ENCODE measurements around the gene ART5. TPM values are rescaled to one million over a fixed set of nuclear protein-coding genes. Genes with fewer than 3 reads are reported as not detected.

The ART5 gene
- total and polyA plus RNA-seq, 9 of the 15 experiments (the other 6 are each of a cell fraction or from before 2014, with no cell fraction given): 0.08 to 0.59 (median 0.33) TPM

DNA sequence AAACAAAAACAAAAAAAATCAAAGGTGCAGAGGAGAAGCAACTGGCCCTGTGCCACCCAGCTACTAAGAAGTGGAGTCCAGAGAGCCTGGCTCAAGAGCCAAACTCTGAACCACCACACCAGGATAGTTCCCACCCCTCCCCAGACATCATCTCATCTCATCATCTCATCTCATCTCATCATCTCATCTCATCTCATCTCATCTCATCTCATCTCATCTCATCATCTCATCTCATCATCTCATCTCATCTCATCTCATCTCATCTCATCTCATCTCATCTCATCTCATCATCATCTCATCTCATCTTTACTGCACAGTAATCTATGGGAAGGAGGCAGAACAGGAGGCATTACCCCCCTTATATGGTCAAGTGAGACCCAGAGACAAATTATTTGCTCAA lies 21.1 kb upstream of the ART5 start (continued):
- TF ChIP-seq TCF3 (CRISPR knock-in tag; IDR thresholded peaks at IDR 0.05): no peak

DNA sequence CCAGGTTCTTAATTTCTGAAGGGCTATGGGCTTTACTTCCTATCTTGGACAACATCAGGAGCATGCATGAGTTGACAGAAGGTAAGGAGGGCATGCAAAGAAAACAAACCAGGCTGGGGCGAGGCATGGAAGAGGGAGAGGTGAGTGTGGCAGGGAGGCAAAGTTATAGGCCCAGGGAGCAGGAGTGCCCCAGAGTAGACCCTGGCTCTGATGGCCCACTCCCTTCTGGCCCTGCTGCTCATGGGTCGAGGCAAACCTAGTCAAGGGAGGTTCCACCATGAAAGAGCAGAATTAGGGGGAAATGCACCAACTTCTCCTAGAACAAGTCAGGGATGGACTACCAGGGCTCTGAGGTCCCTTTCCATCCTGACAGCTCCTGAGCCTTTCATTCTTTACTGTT lies 19.2 kb upstream of the ART5 start:
- Histone ChIP-seq H4K20me1 (replicated peaks; ENCODE audit: control insufficient read depth, insufficient read depth, low read length) (peaks cover 7% of the 10 kb centered on the region; the same call in 1 of the 2 replicates), H3K27ac (ENCODE audit: extremely low read depth, low read depth, low read length) (no peak overlapping the region), H3K36me3 (ENCODE audit: control insufficient read depth, insufficient read depth, low read length) (peaks cover 5% of the 10 kb centered on the region; the same call in 1 of the 3 replicates), H3K9me3 (replicated peaks; ENCODE audit: control insufficient read depth, insufficient read depth, low read depth, low read length) (no peaks in the 10 kb centered on the region), H3K27me3 (ENCODE audit: control insufficient read depth in 2 of 2, insufficient read depth in 2 of 2, low read length in 2 of 2) (peaks cover 25 to 33% of the 10 kb centered on the region in 2 experiments), H3K9me1 (ENCODE audit: control insufficient read depth, insufficient read depth, low read length) (no peaks in the 10 kb centered on the region), H3K9ac (ENCODE audit: insufficient read depth in 1 of 2, low read depth in 2 of 2, low read length in 2 of 2) (no peak overlapping the region), H3K4me1 (replicated peaks in 1 of 2; ENCODE audit: control insufficient read depth in 2 of 2, insufficient read depth in 2 of 2, low read length in 2 of 2) (peaks cover 0 to 8% of the 10 kb centered on the region in 2 experiments; a peak in 2 of 5 replicates), H3K4me2 (ENCODE audit: insufficient read depth, low read length) (no peak overlapping the region), H3K4me3 (no peak overlapping the region), H3K79me2 (ENCODE audit: control insufficient read depth, insufficient read depth, low read length) (no peaks in the 10 kb centered on the region), H2AFZ (ENCODE audit: low read depth, low read length) (no peak overlapping the region)
- TF ChIP-seq NELFE (IDR thresholded peaks at IDR 0.05; ENCODE audit: insufficient read depth, insufficient read length) (no peak), ZNF253 (CRISPR knock-in tag; conservative IDR thresholded peaks at IDR 0.05) (no peak), PHF8 (IDR thresholded peaks at IDR 0.05; ENCODE audit: borderline replicate concordance, low read length) (no peak)
- TF ChIP-seq, protein P1, sequence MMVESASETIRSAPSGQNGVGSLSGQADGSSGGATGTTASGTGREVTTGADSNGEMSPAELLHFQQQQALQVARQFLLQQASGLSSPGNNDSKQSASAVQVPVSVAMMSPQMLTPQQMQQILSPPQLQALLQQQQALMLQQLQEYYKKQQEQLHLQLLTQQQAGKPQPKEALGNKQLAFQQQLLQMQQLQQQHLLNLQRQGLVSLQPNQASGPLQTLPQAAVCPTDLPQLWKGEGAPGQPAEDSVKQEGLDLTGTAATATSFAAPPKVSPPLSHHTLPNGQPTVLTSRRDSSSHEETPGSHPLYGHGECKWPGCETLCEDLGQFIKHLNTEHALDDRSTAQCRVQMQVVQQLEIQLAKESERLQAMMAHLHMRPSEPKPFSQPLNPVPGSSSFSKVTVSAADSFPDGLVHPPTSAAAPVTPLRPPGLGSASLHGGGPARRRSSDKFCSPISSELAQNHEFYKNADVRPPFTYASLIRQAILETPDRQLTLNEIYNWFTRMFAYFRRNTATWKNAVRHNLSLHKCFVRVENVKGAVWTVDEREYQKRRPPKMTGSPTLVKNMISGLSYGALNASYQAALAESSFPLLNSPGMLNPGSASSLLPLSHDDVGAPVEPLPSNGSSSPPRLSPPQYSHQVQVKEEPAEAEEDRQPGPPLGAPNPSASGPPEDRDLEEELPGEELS (CRISPR knock-in tag; IDR thresholded peaks at IDR 0.05; ENCODE audit: borderline replicate concordance): no peak
- no peak for FAIRE-seq
- POLR2A ChIA-PET: no interaction called here
- CTCF ChIA-PET (ENCODE audit: low intra/inter-chr PET ratio): no interaction called here
- ATAC-seq: no peak
- DNase-seq (ENCODE audit: extremely low read depth in 1 of 4, low spot score in 3 of 4): no peak
- BruUV-seq (replicated peaks): no TSS peak
- in situ Hi-C loops (cut with MboI): no loop called here
- 0% methylated on average over 2 of the region's 2 CpGs for WGBS (ENCODE audit: insufficient coverage, low coverage, missing lambda C conversion rate)
- intact Hi-C loops (cut with micrococcal nuclease): no loop called here
